GM19240 (cell line): Measurements from ENCODE around the gene SEC14L2.
"Not testable (repeated sequence)": the region's sequence is repeated elsewhere in the genome, so short reads cannot be mapped to it uniquely, and the experiment has no call there.

Source experiments
- DNase-seq: peaks from one replicate; pipeline ENCODE4 v3.0.0; 2011; ENCODE audit warnings: low spot score; ENCODE audit not compliant: insufficient read length

Gene SEC14L2

GRCh38 chr22:30375312-30375849, 21.4 kb upstream of the SEC14L2 start:
- DNase-seq, result no peak

- no peak for DNase-seq
Observed at GRCh38 chr22:30380011-30380410, 16.8 kb upstream of the SEC14L2 start.

DNA sequence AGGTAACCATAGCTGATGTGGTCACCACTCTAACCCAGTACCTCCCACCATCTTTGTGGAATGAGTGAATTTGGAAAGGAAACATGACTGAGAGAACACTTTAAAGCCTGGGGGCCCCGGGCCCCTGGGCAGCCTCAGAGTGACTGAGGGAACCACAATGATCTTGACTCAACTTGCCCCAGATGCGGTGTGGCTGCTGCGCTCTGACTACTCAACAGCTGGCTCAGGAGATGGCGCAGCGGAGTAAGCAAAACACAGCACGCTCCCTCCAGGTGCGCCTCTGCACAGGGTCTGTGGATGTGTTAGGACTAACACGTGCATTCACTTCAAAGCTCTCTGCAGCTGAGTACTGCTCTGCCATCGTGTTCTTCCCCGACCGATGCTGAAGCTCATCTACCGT, 15.6 kb upstream of the SEC14L2 start:
- DNase-seq, result no peak

GRCh38 chr22:30382340-30382739, 14.5 kb upstream of the SEC14L2 start:
- DNase-seq, result no peak

DNA sequence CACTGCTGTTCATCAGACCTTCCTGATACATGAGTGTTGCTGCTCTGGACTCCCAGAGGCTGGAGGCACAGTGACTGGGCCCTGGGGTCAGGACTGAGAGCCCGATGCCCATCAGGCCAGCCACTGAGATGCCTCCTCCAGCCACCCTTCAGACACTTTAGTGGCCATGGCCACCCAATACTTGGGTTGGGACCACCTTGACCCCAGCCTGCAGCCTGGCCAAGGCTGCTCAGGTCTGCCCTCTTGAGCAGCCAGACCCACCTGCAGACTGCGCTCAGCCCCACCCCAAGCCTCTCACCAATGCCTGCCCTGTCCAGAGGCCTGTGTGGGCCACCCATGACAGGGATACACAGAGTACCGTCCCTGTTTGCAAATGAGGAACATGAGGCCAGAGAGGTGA, 13.8 kb upstream of the SEC14L2 start:
- DNase-seq, result no peak

DNA sequence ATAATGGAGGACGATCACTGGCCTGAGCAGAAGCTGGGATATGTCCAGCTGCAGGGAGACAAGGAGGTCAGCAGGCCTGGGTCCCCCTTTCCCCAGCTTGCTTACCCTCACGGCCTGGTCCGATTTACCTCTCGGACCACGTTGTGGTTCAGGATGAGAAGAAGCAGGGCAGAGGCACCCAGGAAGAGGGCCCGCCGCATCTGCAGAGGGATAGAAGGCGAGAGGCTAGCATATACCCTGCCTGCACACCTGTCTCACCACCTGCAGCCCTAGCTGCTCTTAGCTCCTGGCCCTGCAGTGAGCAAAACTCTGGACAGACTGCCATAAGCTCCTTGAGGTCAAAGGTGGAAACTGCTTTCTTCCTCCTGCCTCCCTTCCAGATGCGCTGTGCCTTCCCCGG, 10.9 kb upstream of the SEC14L2 start:
- no peak for DNase-seq

- DNase-seq, result no peak
Observed at GRCh38 chr22:30386608-30386959, 10.2 kb upstream of the SEC14L2 start.

GRCh38 chr22:30386960-30387827, 9.6 kb upstream of the SEC14L2 start, which contains the start of gene RNF215:
Gene RNF215 (minus strand): TSS chr22:30387411. CDS start chr22:30387313, 98 bp downstream.
- DNase-seq, result peak; percentile 83

GRCh38 chr22:30390974-30391691, 5.7 kb upstream of the SEC14L2 start:
- DNase-seq, result peak; percentile 70

- DNase-seq, result no peak
Observed at GRCh38 chr22:30392661-30393321, 4.0 kb upstream of the SEC14L2 start.

GRCh38 chr22:30393322-30393680, 3.5 kb upstream of the SEC14L2 start:
- DNase-seq, result no peak

DNA sequence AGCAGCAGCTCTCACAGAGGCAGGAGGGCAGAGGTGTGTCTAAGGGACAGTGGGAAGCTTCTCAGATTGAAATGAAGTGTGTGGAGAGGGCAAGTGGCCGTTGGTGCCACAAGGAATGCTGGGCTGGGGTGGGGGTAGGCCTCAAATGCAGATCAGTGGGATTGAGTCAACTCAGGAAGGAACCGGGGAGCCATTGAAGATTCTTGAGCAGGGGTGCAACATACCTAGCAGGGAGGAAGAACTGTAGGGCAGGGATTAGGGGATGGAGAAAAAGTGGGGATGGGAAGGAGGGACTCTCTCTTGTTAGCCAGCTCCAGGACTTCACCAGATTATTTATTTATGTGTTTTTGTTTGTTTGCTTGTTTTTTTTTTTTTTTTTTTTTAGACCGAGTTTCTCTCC, 2.9 kb upstream of the SEC14L2 start:
- no peak for DNase-seq

DNA sequence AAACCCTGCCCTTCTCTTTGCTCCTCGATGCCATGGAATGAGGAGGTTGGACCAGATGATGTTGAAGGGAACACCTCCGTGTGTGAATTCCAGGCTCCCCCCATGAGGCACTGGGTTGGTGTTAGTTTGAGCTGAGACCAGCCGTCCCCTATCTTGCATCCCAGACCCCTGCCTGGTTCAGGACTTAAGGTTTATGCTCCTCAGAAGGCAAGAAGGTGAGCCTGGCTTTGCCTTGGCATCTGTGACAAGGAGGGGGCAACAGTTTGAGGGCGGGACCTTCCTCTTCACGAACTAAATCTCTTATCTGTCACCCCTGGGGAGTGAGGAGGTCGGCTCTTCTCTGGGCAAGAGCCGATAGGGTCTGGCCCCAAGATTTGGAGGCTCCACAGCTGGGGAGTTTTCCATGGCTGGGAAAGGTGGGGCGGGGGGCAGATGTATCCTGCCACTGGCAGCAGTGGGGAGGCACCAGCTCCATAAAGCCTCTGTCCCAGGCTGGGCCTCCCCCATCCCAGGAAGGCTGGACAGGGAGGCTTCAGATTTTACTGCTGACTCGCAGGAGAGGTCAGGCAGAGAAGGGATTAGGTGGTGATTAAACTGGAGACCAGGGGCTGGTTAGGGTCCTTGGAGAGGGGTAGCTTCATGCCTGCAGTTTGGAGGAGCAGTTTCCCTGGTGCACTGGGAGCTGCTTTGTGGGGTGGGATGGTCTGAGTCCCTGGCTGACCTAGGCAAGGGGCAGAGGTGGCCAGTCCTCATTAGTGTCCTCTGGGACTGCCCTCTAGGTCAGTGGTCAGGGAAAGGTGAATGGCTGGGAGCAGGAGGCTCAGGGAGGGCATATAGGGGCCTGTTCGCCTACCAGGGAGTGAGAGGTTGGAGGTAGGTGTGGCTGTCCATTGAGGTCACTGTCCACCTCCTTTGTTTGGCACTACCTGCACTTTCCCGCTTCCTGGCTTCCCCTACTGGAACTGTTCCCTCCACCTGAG, 1.1 kb downstream of the SEC14L2 start:
- DNase-seq, result no peak

DNA sequence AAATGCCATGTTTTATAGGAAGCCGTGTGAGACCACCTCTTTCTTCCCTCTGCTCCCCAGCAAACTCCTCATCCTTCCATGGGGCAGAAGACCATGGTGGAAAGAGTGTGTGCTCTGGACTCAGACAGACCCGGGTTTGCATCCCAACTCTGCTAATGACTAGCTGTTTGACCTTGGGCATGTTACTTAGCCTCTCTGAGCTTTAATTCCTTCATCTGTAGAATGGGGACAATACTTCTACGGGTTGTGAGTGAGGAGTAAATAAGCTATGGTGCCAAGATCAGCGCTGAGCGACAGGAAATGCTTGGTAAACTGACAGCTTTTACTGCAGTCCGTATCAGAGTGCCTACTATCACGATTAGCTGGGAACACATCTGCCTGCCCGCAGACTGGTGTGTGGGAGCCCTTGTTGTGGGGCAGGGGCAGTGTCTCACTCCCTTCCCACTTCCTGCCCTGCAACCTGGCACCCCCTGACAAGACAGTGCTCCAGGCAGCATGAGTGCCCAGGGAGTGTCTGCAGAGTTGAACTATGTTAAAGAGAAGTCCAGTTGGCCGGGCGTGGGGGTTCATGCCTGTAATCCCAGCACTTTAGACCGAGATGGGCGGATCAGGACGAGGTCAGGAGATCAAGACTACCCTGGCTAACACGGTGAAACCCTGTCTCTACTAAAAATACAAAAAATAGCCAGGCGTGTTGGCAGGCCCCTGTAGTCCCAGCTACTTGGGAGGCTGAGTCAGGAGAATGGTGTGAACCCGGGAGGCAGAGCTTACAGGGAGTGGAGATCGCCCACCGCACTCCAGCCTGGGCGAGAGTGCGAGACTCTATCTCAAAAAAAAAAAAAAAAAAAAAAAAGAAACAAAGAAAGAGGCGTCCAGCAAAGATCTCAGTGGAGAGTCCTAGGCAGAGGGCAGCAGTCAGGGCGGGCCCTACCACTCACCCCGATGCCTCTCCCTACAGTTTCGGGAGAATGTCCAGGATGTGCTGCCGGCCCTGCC, 2.2 kb downstream of the SEC14L2 start:
- DNase-seq, result no peak

- DNase-seq, result no peak
Observed at GRCh38 chr22:30399718-30400117, 2.9 kb downstream of the SEC14L2 start.

DNA sequence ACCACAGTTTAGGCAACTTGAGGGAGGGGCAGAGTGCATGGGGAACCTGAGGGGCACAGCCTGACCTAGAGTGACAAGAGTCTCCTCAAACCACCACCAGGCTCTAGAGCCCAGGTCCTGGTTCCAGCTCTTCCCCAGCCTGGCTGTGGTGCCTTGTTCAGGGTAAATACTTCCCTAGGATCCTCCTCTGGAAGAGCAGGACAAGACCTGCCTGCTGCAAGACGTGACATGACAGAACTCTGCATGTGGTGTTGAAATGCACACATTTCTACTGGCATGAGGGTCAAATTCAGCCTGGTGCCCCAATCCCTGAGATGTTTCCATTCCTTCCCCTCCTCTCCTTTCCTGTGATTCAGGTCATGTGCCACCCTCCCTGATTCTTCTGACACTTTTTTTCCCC, 3.3 kb downstream of the SEC14L2 start:
- no peak for DNase-seq

- not testable (repeated sequence) for DNase-seq
Observed at GRCh38 chr22:30401024-30401423, 4.2 kb downstream of the SEC14L2 start.

- DNase-seq, result no peak
Observed at GRCh38 chr22:30402028-30402765, 5.4 kb downstream of the SEC14L2 start.

GRCh38 chr22:30402766-30403104, 5.9 kb downstream of the SEC14L2 start:
- DNase-seq, result not testable (repeated sequence)
